Coronary artery (tissue), 2 donors: Measurements from ENCODE around the gene CNNM1.

Source experiments
- DNase-seq: peaks from one replicate; pipeline ENCODE4 v3.0.0-alpha.2; 2017; ENCODE audit warnings: low spot score
- H3K27ac ChIP-seq, 2 donors: fragments of 200-600 bp; sonication (generic); one replicate each; pipeline ENCODE4 v1.5.1; 2016 to 2019
- H3K4me3 ChIP-seq: fragments of 200-600 bp; sonication (generic); 2 replicates; pipeline ENCODE4 v1.5.1; 2016; ENCODE audit warnings: mild to moderate bottlenecking, moderate library complexity
- CTCF ChIP-seq: fragments of 200-600 bp; sonication (generic); IDR thresholded peaks from one replicate; pipeline ENCODE4 v1.5.1; 2019; ENCODE audit warnings: antibody characterized with exemption

The CNNM1 gene

GRCh38 chr10:99393036-99393435, 63.9 kb downstream of the CNNM1 start:
- TF ChIP-seq CTCF: no peak
- no peak overlapping the region for H3K4me3 ChIP-seq

GRCh38 chr10:99393683-99394082, 64.5 kb downstream of the CNNM1 start:
- DNase-seq: no peak
- no peak for TF ChIP-seq CTCF
- Histone ChIP-seq H3K27ac (no peak overlapping the region), H3K4me3 (no peak overlapping the region)

More at GRCh38 chr10:99393036-99393435, 63.9 kb downstream of the CNNM1 start:
- no peak for DNase-seq
- no peak overlapping the region for H3K27ac ChIP-seq

GRCh38 chr10:99394256-99394655, 65.1 kb downstream of the CNNM1 start:
- no peak for TF ChIP-seq CTCF
- DNase-seq: no peak
- H3K4me3 ChIP-seq: no peak overlapping the region
- no peak overlapping the region for H3K27ac ChIP-seq

- no peak for TF ChIP-seq CTCF
- H3K4me3 ChIP-seq: no peak overlapping the region
- DNase-seq: no peak
- H3K27ac ChIP-seq: no peak overlapping the region
Measured at GRCh38 chr10:99394761-99395386, 65.7 kb downstream of the CNNM1 start.

GRCh38 chr10:99395750-99396445, 66.7 kb downstream of the CNNM1 start:
- Histone ChIP-seq H3K4me3 (no peak overlapping the region), H3K27ac (no peak overlapping the region)
- DNase-seq: no peak
- no peak for TF ChIP-seq CTCF

GRCh38 chr10:99396471-99396870, 67.3 kb downstream of the CNNM1 start:
- no peak for DNase-seq
- H3K4me3 ChIP-seq: no peak overlapping the region
- no peak for TF ChIP-seq CTCF
- no peak overlapping the region for H3K27ac ChIP-seq

- Histone ChIP-seq H3K27ac (no peak overlapping the region), H3K4me3 (no peak overlapping the region)
- no peak for DNase-seq
- TF ChIP-seq CTCF: no peak
Measured at GRCh38 chr10:99399664-99400063, 70.5 kb downstream of the CNNM1 start.
